Glomerular visceral epithelial cell (primary cell): ENCODE measurements around the gene CDK3.

Source experiments
- DNase-seq: peaks from one replicate; pipeline ENCODE4 v3.0.0-alpha.2; 2016; ENCODE audit errors: extremely low spot score

CDK3 gene

GRCh38 chr17:76014100-76014924 is 13.7 kb downstream of the CDK3 start:
- peak; percentile 68 for DNase-seq

DNA sequence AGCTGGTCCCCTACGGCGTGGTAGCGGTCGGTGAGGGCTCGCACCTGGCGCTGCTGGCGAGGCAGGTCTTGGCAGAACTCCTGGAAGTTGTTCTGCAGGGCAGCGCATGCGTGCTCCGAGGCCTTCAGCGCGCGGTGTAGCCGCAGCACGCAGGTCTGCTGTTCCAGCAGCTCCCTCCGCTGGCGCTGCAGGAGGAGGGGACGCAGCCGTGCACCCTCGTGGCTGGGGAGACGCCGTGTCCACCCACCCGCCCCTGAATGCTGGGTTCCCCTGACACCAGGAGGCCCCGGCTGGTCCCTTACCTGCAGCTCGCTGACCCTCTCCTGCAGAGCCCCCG is 14.2 kb downstream of the CDK3 start:
- no peak for DNase-seq

- DNase-seq = no peak
These were observed 17.1 kb downstream of the CDK3 start for GRCh38 chr17:76017481-76018339.

DNA sequence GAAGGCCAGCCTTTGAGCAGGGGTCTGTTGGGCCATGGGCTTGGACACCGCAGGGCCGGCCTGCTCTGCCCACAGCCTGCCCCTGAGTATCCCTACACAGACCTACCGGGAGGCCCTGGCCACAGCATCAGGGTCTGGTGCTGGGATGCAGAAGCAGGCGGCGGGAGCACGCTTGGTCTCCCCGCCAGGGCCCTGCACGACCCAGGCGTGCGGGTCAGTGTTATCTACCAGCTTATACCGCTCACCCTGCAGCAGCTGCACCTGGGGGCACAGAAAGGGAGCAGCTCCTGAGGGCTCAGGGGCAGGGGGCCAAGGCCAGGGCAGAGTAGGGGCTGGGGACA is 17.7 kb downstream of the CDK3 start:
- DNase-seq = no peak

DNA sequence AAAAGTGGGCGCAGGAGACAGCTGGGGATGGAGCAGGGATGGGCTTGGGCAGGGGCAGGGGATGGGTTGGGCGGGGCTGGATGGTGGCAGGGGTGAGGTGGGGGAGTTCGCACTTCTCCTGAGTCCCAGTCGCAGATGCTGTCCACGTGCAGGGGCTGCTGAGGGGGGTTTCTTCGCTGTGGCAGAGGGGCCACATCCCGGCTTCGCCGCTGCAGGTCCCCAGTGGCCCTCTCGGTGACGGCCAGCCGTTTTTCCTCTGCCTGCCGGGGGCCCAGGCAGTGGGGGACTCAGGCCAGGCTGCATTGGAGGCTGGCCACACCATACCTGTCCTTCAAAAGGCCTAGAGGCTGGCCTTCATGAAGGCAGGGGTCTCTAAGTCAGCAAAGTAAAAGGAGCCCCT is 18.1 kb downstream of the CDK3 start:
- DNase-seq = no peak

DNA sequence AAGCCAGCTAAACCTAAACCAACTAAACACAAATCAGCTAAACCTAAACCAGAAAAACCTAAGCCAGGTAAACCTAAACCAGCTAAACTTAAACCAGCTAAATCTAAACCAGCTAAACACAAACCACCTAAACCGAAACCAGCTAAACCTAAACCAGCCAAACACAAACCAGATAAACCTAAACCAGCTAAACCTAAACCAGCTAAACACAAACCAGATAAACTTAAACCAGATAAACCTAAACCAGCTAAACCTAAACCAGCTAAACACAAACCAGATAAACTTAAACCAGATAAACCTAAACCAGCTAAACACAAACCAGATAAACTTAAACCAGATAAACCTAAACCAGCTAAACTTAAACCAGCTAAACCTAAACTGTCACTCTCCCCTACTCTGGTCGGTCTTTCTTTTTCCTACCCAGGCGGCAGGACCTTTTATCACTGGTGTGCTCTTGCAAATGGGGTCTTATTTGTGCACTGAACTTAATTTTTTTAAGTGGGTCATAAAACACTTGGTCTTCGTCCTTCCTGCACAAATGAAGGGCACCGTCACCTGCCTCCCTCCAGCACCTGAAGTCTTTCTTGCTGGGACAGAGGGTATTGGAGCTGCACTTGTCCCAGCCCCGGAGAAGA is 19.3 kb downstream of the CDK3 start:
- no peak for DNase-seq

DNA sequence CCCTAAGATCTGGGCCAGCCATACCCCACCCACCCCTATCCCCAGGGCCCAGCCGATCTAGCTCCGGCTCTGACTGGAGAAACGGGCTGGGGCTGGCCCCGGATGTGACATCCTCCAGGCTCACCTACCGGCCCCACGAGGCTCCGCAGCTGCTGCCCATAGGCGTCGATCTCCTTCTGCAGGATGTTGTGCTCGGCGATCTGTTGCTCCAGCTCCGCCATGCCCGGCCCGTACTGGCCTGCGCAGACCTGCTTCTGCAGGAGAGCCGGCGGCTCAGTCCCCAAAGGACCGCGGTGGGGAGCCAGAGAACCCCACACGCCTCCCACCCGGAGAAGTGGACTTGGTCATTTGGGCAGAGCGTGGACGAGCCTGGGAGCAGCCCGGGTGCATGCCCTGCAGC is 21.6 kb downstream of the CDK3 start:
- DNase-seq = no peak

DNA sequence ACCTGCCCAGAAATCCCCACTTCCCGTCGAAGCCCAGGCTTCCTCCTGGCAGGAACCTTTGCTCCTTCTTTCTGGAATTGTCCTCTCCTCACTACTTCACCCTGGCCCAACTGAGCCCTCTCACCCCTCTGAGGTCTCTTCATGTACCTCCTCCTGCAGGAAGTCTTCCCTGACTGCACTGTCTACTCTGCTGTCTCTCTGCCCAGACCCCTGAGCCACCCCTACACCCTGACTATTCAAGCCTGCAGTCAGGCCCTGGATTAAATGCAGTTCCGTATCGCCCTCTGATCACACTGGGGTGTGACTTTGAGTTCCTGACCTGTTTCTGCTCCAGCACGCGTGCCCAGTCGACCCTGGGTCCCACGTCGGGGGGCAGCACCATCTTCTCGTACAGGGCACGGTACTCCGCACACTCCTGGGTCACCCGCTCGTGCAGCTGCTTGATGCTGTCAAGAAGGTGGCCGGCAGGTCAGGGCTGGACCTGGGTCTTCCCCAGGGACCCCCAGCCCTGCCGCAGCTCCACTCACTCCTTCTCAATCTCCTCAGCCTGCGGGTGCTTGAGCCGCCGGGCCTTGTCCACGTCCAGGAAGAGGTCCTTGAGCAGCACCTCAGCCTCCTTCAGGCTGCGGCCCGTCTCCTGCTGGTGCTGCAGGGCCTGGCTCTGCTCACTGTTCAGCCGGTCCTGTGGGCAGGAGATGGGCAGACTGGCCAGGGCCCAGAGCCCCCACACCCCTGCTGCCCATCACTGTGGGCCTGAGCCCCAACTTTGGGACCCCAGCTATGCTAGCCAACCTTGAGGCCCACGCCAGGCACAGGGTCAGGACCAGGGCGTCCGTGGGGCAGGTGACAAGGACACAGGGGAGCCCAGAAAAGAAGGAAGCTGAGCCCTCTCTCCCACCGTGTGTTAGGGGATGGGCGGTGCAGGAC is 22.6 kb downstream of the CDK3 start:
- DNase-seq = no peak

- no peak for DNase-seq
These were observed 23.2 kb downstream of the CDK3 start for GRCh38 chr17:76023900-76024237.

DNA sequence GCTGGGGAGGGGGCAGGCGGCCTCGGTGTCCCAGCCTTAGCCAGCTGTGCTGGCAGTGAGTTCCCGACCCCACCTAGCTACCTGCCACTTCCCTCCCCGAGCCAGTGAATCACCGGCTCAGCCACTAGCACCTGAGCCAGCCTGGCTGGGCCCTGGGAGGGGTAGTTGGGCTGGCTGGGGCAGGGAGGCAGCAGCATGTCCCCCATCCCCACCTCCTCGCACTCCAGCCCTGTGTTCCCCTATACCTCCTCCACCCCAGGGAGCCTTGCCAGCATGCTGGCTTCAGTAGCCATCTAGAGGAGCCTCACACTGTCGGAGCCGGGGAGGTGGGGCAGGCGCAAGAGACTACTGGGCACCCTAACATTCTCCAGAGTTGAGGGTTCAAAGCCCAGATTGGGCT is 23.7 kb downstream of the CDK3 start:
- DNase-seq = no peak

DNA sequence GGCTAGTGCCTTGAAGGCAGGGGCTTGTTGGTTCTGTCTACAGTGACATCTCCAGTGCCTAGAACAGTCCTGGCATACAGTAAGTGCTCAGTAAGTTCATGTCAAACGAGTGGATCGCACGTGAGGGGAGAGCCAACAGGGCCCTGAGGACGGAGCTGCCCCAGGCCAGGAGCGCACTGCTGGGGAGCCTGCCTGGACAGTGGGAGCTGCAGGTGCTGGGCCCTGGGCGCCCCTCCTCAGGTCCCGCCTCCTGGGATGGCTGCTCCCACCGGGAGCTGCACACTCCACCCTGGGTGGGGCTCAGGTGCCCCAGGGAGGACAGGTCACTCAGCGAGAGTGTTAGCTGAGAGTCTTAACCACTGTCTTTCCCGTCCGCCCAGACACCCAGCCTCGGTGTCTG is 24.6 kb downstream of the CDK3 start:
- no peak for DNase-seq

DNA sequence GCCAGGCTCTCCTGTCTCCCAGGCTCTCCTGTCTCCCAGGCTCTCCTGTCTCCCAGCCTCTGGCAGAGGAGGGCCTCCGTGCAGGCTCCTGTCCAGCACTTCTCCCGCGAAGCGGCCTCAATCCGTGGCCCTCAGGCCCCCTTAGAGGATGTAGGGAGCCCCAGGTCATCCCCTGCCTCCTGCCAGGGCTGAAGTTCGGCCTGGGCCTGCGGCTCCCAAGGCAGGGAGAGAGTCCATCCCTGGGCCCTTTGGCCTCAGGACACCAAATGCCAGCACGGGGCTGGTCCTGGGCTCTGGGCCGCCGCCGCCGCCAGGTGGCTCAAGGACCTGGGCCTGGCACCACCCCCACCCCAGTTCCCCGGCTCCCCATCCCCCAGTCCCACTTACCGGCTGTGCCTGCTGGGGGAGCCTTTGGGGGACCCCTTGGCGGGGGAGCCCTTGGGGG is 26.1 kb downstream of the CDK3 start:
- peak; percentile 40 for DNase-seq

DNA sequence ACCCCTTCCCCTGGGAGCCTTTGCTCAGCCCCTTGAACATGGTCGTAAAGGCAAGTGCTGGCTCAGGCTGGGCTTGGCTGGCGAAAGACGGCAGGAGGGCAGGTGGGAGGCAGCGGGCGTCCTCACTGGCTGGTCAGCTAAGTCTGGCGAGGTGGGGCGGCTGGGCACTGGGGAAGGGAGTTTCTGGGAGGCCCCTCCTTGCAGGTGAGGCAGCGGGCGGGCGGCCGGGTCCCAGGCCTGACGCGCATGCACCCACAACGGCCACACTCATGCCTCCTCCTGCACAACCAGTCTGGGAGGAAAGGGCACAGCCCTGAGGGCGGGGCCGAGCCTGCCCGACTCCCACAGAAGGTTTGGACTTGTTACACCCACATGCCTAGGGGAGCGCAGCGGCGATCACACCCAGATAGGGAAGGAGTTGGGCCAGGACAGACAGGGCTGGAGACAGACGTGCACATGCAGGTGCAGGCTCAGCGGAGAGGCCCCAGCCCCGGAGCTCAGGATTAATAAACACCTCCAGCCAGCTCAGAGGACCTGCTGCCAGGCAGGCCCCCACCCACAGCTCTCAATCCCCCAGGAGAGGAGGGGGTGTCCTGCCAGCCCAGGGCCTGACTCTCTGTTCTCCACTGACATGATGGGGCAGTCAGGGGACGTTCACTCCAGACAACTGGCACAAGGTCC is 26.6 kb downstream of the CDK3 start, which contains the start of gene EVPL:
Gene EVPL, minus strand, starts transcription at position 148 of the 681 bp plus-strand sequence. Its CDS starts 108 bp downstream, at position 40.
- DNase-seq = peak; percentile 89

DNA sequence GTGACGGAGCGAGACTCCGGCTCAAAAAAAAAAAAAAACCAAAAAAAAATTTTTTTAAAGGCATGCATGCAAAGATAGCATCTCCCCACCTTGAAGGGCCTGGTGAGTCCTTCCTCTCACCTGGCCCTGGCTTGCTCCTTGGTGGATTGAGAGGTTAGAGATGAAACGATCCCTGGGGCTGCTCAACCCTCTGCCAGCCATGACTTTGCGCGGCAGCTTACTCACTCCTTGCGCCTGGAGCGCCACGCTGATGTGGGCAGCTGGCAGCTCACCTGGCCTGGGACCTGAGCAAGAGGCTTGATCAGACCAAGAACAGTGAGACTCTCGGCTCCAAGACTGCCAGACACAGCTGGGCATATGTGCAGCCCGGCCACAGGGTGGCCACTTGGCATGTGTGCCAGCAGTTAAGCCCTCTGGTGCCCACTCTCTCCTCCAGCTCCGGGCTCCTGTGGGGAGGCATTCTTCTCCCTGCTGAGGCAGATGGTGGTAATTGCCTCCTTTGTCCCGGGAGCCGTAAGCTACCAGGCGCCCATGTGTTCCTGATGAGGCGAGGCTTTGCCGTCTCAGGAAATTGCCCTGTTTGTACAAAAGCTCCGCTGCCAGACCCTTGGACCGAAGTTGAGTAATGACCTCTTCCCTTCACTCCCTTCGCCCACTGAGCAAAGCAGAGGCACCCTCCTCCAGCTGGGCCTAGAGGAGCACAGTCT is 31.6 kb downstream of the CDK3 start:
- peak; percentile 21 for DNase-seq

GRCh38 chr17:76032780-76033108 is 32.1 kb downstream of the CDK3 start:
- no peak for DNase-seq

DNA sequence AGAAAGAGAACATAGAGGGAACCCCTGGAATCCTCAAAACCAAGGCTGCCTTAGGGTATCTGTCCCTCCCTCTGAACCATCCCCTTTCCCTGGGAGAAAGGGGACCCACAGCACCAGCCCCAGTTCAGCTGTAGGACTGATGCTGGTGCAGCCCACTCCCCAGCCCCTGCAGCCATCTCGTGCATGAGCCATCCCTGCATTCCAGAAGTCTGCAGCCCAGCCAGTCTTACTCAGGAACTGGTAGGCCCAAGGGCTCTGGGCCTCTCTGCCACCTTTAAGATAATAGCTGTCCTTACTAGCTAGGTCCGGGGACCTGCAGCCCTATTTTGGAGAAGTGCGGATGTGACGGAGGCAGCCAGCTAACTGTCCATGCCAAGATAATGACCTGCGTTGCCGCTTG is 32.5 kb downstream of the CDK3 start:
- DNase-seq = no peak

- DNase-seq = no peak
These were observed 34.0 kb downstream of the CDK3 start for GRCh38 chr17:76034428-76035350.

DNA sequence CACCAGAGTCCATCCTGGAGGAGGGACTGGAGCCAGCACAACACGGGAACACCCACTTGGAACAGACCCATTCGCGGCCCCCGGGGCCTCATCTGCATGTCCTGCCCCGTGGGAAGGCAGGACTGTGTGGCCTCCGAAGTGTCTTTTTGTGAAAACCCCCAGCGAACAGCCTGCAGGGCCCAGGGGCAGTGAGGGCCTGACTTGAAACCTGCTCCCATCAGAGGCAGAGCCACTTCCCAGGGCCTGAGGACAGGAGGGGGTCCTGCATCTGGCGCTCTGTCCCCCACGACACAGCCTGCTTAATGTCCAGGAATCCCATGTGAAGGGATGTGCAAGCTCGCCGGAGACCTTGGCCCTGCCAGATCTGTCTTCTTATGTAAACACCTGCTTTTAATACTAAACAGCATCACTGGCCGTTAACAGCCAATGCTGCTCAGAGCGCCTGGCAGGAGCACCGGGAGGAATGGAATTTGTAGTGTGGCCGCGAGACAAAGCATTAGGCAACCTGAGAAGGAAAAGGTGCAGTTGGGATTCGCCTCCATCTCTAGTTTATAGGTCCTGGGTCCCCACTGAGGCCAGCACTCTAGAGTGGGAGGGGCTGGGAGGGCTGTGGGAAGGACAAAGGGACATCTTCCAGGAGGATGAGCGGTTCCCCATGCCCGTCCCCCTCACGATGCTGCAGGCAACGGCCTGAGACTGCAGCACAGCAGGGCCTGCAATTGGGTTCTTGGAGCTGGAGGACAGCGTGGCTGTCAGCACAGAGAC is 36.0 kb downstream of the CDK3 start:
- no peak for DNase-seq

GRCh38 chr17:76038050-76038449 is 37.4 kb downstream of the CDK3 start:
- DNase-seq = no peak
